ENCODE results near the gene PRKG1. TPM values are rescaled to one million over a fixed set of nuclear protein-coding genes. Genes with fewer than 3 reads are reported as not detected.
A peak's percentile ranks its signal among the peaks of the same experiment; 100 is the strongest.

PRKG1 gene
- total RNA-seq, 2 donors from 2014 or later = 1.3 to 2.7 TPM

GRCh38 chr10:51744235-51745000 lies 670.1 kb downstream of the PRKG1 start:
- H3K36me3 Mint-ChIP-seq (ENCODE audit: low read depth) = no peaks in the 10 kb centered on the region
- no peak overlapping the region for H3K27ac Mint-ChIP-seq

GRCh38 chr10:51745397-51745796 lies 671.1 kb downstream of the PRKG1 start:
- H3K36me3 Mint-ChIP-seq (ENCODE audit: low read depth) = no peaks in the 10 kb centered on the region
- 88 to 95% methylated on average over 2 of the region's 2 CpGs for WGBS, 2 experiments (ENCODE audit: insufficient coverage in 1 of 2, insufficient read length in 1 of 2)
- peaks cover 6% of the 10 kb centered on the region for H3K4me1 Mint-ChIP-seq
- Histone ChIP-seq H3K4me1 (ENCODE audit: control insufficient read depth, insufficient read depth, low read length) (no peaks in the 10 kb centered on the region), H3K9ac (ENCODE audit: extremely low read depth, low read length, poor library complexity, severe bottlenecking) (no peak overlapping the region), H3K36me3 (ENCODE audit: control insufficient read depth, insufficient read depth, low read length) (no peaks in the 10 kb centered on the region), H3K4me3 (ENCODE audit: low read length) (no peak overlapping the region), H3K27ac (ENCODE audit: low read depth, low read length) (no peak overlapping the region), H3K9me3 (ENCODE audit: control insufficient read depth, low read length) (no peaks in the 10 kb centered on the region), H3K27me3 (ENCODE audit: control insufficient read depth, insufficient read depth, low read length, poor library complexity, severe bottlenecking) (peaks cover 63% of the 10 kb centered on the region)
- no peak for TF ChIP-seq CTCF (conservative IDR thresholded peaks at IDR 0.05)
- peaks cover 11% of the 10 kb centered on the region for H3K27me3 Mint-ChIP-seq (ENCODE audit: insufficient read depth)
- H3K9me3 Mint-ChIP-seq = no peaks in the 10 kb centered on the region
- no peak overlapping the region for H3K27ac Mint-ChIP-seq
- no peak for DNase-seq
- H3K4me3 Mint-ChIP-seq = no peak overlapping the region

More at GRCh38 chr10:51744235-51745000, 670.1 kb downstream of the PRKG1 start:
- Mint-ChIP-seq H3K4me1 (peaks cover 6% of the 10 kb centered on the region), H3K27me3 (ENCODE audit: insufficient read depth) (peaks cover 9% of the 10 kb centered on the region), H3K9me3 (no peaks in the 10 kb centered on the region), H3K4me3 (no peak overlapping the region)
- H3K27ac ChIP-seq (ENCODE audit: low read depth, low read length) = no peak overlapping the region
- H3K9ac ChIP-seq (ENCODE audit: extremely low read depth, low read length, poor library complexity, severe bottlenecking) = no peak overlapping the region
- TF ChIP-seq CTCF (conservative IDR thresholded peaks at IDR 0.05) = no peak
- 93 to 97% methylated on average over 4 to 6 of the region's 6 CpGs for WGBS, 2 experiments (ENCODE audit: insufficient coverage in 1 of 2, insufficient read length in 1 of 2)
- no peak for DNase-seq
- H3K4me3 ChIP-seq (ENCODE audit: low read length) = no peak overlapping the region
- H3K9me3 ChIP-seq (ENCODE audit: control insufficient read depth, low read length) = no peaks in the 10 kb centered on the region
- no peaks in the 10 kb centered on the region for H3K36me3 ChIP-seq (ENCODE audit: control insufficient read depth, insufficient read depth, low read length)
- H3K4me1 ChIP-seq (ENCODE audit: control insufficient read depth, insufficient read depth, low read length) = no peaks in the 10 kb centered on the region
- peaks cover 59% of the 10 kb centered on the region for H3K27me3 ChIP-seq (ENCODE audit: control insufficient read depth, insufficient read depth, low read length, poor library complexity, severe bottlenecking)

GRCh38 chr10:51747216-51747615 lies 672.9 kb downstream of the PRKG1 start:
- Mint-ChIP-seq H3K36me3 (ENCODE audit: low read depth) (no peaks in the 10 kb centered on the region), H3K27me3 (ENCODE audit: insufficient read depth) (peaks cover 11% of the 10 kb centered on the region), H3K4me3 (no peak overlapping the region), H3K9me3 (no peaks in the 10 kb centered on the region), H3K4me1 (peaks cover 6% of the 10 kb centered on the region), H3K27ac (no peak overlapping the region)
- H3K4me3 ChIP-seq (ENCODE audit: low read length) = no peak overlapping the region
- H3K9me3 ChIP-seq (ENCODE audit: control insufficient read depth, low read length) = no peaks in the 10 kb centered on the region
- no peak for TF ChIP-seq CTCF (conservative IDR thresholded peaks at IDR 0.05)
- DNase-seq = peak; percentile 52
- WGBS, 2 experiments (ENCODE audit: insufficient coverage in 1 of 2, insufficient read length in 1 of 2) = 62 to 86% methylated on average over 1 of the region's 1 CpG
- no peak overlapping the region for H3K27ac ChIP-seq (ENCODE audit: low read depth, low read length)
- no peaks in the 10 kb centered on the region for H3K36me3 ChIP-seq (ENCODE audit: control insufficient read depth, insufficient read depth, low read length)
- no peaks in the 10 kb centered on the region for H3K4me1 ChIP-seq (ENCODE audit: control insufficient read depth, insufficient read depth, low read length)
- H3K27me3 ChIP-seq (ENCODE audit: control insufficient read depth, insufficient read depth, low read length, poor library complexity, severe bottlenecking) = peaks cover 50% of the 10 kb centered on the region
- no peak overlapping the region for H3K9ac ChIP-seq (ENCODE audit: extremely low read depth, low read length, poor library complexity, severe bottlenecking)
